Measurements from ENCODE around the gene SIRT1.

The SIRT1 gene

GRCh38 chr10:67878133-67878532 is 6.3 kb upstream of the SIRT1 start:
- H3K4me3 ChIP-seq (replicated peaks in 1 of 2; ENCODE audit: low read depth in 2 of 2, low read length in 2 of 2), result no peak overlapping the region
- no peak for DNase-seq (ENCODE audit: low read depth in 2 of 2)
- TF ChIP-seq CTCF (IDR thresholded peaks at IDR 0.05; ENCODE audit: low read depth, low read length), result no peak

- TF ChIP-seq CTCF (IDR thresholded peaks at IDR 0.05; ENCODE audit: low read depth, low read length), result no peak
- DNase-seq (ENCODE audit: low read depth in 2 of 2), result no peak
- H3K4me3 ChIP-seq (replicated peaks in 1 of 2; ENCODE audit: low read depth in 2 of 2, low read length in 2 of 2), result peak overlapping the region; percentile 49 to 86
Observed at GRCh38 chr10:67883710-67884312, 645 bp upstream of the SIRT1 start.

GRCh38 chr10:67884842-67885670 is 600 bp downstream of the SIRT1 start:
- no peak for TF ChIP-seq CTCF (IDR thresholded peaks at IDR 0.05; ENCODE audit: low read depth, low read length)
- H3K4me3 ChIP-seq (replicated peaks in 1 of 2; ENCODE audit: low read depth in 2 of 2, low read length in 2 of 2), result peak overlapping the region; percentile 69 to 86
- peak; percentile 68 to 84 for DNase-seq (ENCODE audit: low read depth in 2 of 2)

DNA sequence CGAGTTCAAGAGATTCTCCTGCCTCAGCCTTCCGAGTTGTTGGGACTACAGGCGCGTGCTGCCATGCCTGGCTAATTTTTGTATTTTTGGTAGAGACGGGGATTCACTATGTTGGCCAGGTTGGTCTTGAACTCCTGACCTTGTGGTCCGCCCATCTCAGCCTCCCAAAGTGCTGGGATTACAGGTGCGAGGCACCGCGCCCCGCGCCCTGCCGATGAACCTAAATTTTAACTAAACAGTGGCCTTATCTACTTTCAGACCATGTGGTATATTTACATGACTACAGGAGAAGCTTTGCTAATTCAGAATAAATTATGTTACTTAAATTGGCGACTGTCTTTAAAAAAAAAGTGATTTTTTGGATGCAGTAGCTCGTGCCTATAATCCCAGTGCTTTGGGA is 9.2 kb downstream of the SIRT1 start:
- DNase-seq (ENCODE audit: low read depth in 2 of 2), result no peak
- no peak for TF ChIP-seq CTCF (IDR thresholded peaks at IDR 0.05; ENCODE audit: low read depth, low read length)
- H3K4me3 ChIP-seq (replicated peaks in 1 of 2; ENCODE audit: low read depth in 2 of 2, low read length in 2 of 2), result no peak overlapping the region

GRCh38 chr10:67903581-67903980 is 19.1 kb downstream of the SIRT1 start:
- H3K4me3 ChIP-seq (replicated peaks in 1 of 2; ENCODE audit: low read depth in 2 of 2, low read length in 2 of 2), result no peak overlapping the region
- no peak for TF ChIP-seq CTCF (IDR thresholded peaks at IDR 0.05; ENCODE audit: low read depth, low read length)
- no peak for DNase-seq (ENCODE audit: low read depth in 2 of 2)

GRCh38 chr10:67912331-67912946 is 28.0 kb downstream of the SIRT1 start:
- TF ChIP-seq CTCF (IDR thresholded peaks at IDR 0.05; ENCODE audit: low read depth, low read length), result no peak
- H3K4me3 ChIP-seq (replicated peaks in 1 of 2; ENCODE audit: low read depth in 2 of 2, low read length in 2 of 2), result no peak overlapping the region
- DNase-seq (ENCODE audit: low read depth in 2 of 2), result no peak
